Neural progenitor cell (in vitro differentiated cells): ENCODE data around the gene LRP4. TPM values are rescaled to one million over a fixed set of nuclear protein-coding genes. Genes with fewer than 3 reads are reported as not detected.

Source experiments
- DNase-seq: peaks from one replicate; pipeline ENCODE4 v3.0.0-alpha.2; 2016; ENCODE audit warnings: low spot score
- H2AFZ ChIP-seq: fragments of 200-600 bp; sonication (generic); replicated peaks from 2 replicates; pipeline ENCODE4 v1.6.1; 2016; ENCODE audit warnings: antibody characterized with exemption
- H3F3A ChIP-seq: fragments of 200-600 bp; sonication (generic); 2 replicates; pipeline ENCODE4 v1.6.1; 2016; ENCODE audit warnings: antibody characterized with exemption, low read depth
- H3K27ac ChIP-seq: fragments of 200-600 bp; sonication (generic); 2 replicates; pipeline ENCODE4 v1.5.1; 2016; ENCODE audit warnings: mild to moderate bottlenecking
- H3K27me3 ChIP-seq: fragments of 200-600 bp; sonication (generic); 2 replicates; pipeline ENCODE4 v1.6.1; 2016; ENCODE audit warnings: mild to moderate bottlenecking, moderate library complexity
- H3K36me3 ChIP-seq: fragments of 200-600 bp; sonication (generic); 2 replicates; pipeline ENCODE4 v1.5.1; 2016
- H3K4me1 ChIP-seq: fragments of 200-600 bp; sonication (generic); 2 replicates; pipeline ENCODE4 v1.6.1; 2016; ENCODE audit warnings: mixed run types
- H3K4me2 ChIP-seq: fragments of 200-600 bp; sonication (generic); 2 replicates; pipeline ENCODE4 v1.6.1; 2016
- H3K4me3 ChIP-seq: fragments of 200-600 bp; sonication (generic); 2 replicates; pipeline ENCODE4 v1.5.1; 2016
- H3K79me2 ChIP-seq: fragments of 200-600 bp; sonication (generic); 2 replicates; pipeline ENCODE4 v1.6.1; 2016; ENCODE audit warnings: low read depth
- H3K9ac ChIP-seq: fragments of 200-600 bp; sonication (generic); 2 replicates; pipeline ENCODE4 v1.6.1; 2016
- H3K9me3 ChIP-seq: fragments of 200-600 bp; sonication (generic); 2 replicates; pipeline ENCODE4 v1.5.1; 2016; ENCODE audit warnings: low read depth
- H4K20me1 ChIP-seq: fragments of 200-600 bp; sonication (generic); 2 replicates; pipeline ENCODE4 v1.6.1; 2016; ENCODE audit warnings: low read depth
- H3K27ac Mint-ChIP-seq: 3 replicates; pipeline ENCODE4 v1.8.0; 2021; ENCODE audit warnings: mixed read lengths
- H3K27me3 Mint-ChIP-seq: 2 replicates; pipeline ENCODE4 v1.8.0; 2022; ENCODE audit warnings: low read depth, mild to moderate bottlenecking, inconsistent platforms, moderate library complexity, mixed read lengths; ENCODE audit not compliant: insufficient read depth
- H3K36me3 Mint-ChIP-seq: 3 replicates; pipeline ENCODE4 v1.8.0; 2021; ENCODE audit warnings: mixed read lengths
- H3K4me1 Mint-ChIP-seq: 3 replicates; pipeline ENCODE4 v1.8.0; 2021; ENCODE audit warnings: mixed read lengths
- H3K4me3 Mint-ChIP-seq: 3 replicates; pipeline ENCODE4 v1.8.0; 2021; ENCODE audit warnings: mild to moderate bottlenecking, moderate library complexity, mixed read lengths
- H3K9me3 Mint-ChIP-seq: 3 replicates; pipeline ENCODE4 v1.8.0; 2020; ENCODE audit warnings: mixed read lengths
- EZH2 ChIP-seq: fragments of 200-600 bp; sonication (generic); IDR thresholded peaks from 2 replicates; pipeline ENCODE4 v1.6.1; 2017; ENCODE audit warnings: antibody characterized with exemption, mild to moderate bottlenecking, moderate library complexity
- EZH2phosphoT487 ChIP-seq: fragments of 200-600 bp; sonication (generic); IDR thresholded peaks from 2 replicates; pipeline ENCODE4 v1.6.1; 2017; ENCODE audit warnings: antibody characterized with exemption
- total RNA-seq: library from RNA; depleted of rRNA; stranded (reverse); fragments of >200 nt; gene quantifications from 2 replicates; pipeline ENCODE4 v1.2.3, GENCODE V29; 2015; ENCODE audit warnings: low replicate concordance
- TF ChIP-seq, protein P1 (sequence below): fragments of 200-600 bp; sonication (generic); IDR thresholded peaks from 2 replicates; pipeline ENCODE4 v1.5.1; 2017; ENCODE audit warnings: antibody characterized with exemption, mild to moderate bottlenecking

Gene LRP4
- total RNA-seq, 1 donor from 2014 or later, result 12.0 TPM

DNA sequence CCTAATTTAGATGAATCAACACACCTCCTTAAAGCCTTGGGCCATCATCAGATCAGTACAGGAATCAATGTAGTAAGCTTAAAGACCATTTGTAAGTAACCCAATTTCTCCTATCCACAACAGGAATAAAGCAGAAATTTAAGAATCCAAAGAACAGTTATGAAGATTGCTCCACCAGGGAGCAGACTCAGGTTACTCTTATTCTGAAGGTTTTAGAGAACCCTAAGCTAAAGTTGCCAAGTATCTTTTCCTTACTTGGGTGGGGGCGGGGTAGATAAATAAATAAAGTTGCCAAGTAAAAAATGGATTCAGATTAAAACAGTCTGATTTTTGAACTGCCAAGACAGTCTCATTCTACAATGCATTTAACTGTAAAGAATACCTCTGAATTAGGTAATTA, 90.4 kb downstream of the LRP4 start:
- H4K20me1 ChIP-seq, result peaks cover 94% of the 10 kb centered on the region
- TF ChIP-seq EZH2phosphoT487 (no peak), EZH2 (no peak)
- TF ChIP-seq, protein P1, sequence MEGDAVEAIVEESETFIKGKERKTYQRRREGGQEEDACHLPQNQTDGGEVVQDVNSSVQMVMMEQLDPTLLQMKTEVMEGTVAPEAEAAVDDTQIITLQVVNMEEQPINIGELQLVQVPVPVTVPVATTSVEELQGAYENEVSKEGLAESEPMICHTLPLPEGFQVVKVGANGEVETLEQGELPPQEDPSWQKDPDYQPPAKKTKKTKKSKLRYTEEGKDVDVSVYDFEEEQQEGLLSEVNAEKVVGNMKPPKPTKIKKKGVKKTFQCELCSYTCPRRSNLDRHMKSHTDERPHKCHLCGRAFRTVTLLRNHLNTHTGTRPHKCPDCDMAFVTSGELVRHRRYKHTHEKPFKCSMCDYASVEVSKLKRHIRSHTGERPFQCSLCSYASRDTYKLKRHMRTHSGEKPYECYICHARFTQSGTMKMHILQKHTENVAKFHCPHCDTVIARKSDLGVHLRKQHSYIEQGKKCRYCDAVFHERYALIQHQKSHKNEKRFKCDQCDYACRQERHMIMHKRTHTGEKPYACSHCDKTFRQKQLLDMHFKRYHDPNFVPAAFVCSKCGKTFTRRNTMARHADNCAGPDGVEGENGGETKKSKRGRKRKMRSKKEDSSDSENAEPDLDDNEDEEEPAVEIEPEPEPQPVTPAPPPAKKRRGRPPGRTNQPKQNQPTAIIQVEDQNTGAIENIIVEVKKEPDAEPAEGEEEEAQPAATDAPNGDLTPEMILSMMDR, result no peak
- H3K4me2 ChIP-seq, result peak overlapping the region; percentile 88
- H3K4me3 ChIP-seq, result no peak overlapping the region
- peaks cover 25% of the 10 kb centered on the region for H3K4me1 ChIP-seq
- H3K27me3 ChIP-seq, result no peaks in the 10 kb centered on the region
- H3K36me3 ChIP-seq, result no peaks in the 10 kb centered on the region
- no peak overlapping the region for H2AFZ ChIP-seq
- peaks cover 2% of the 10 kb centered on the region for H3K36me3 Mint-ChIP-seq
- H3K79me2 ChIP-seq, result peaks cover 100% of the 10 kb centered on the region
- H3K4me1 Mint-ChIP-seq, result peaks cover 26% of the 10 kb centered on the region
- DNase-seq, result no peak
- H3K9me3 ChIP-seq, result no peaks in the 10 kb centered on the region
- H3K9ac ChIP-seq, result no peak overlapping the region
- no peak overlapping the region for H3K27ac Mint-ChIP-seq
- peaks cover 34% of the 10 kb centered on the region for H3F3A ChIP-seq
- H3K4me3 Mint-ChIP-seq, result no peak overlapping the region
- H3K27ac ChIP-seq, result peak overlapping the region; percentile 48
- no peaks in the 10 kb centered on the region for H3K27me3 Mint-ChIP-seq
- H3K9me3 Mint-ChIP-seq, result no peaks in the 10 kb centered on the region

DNA sequence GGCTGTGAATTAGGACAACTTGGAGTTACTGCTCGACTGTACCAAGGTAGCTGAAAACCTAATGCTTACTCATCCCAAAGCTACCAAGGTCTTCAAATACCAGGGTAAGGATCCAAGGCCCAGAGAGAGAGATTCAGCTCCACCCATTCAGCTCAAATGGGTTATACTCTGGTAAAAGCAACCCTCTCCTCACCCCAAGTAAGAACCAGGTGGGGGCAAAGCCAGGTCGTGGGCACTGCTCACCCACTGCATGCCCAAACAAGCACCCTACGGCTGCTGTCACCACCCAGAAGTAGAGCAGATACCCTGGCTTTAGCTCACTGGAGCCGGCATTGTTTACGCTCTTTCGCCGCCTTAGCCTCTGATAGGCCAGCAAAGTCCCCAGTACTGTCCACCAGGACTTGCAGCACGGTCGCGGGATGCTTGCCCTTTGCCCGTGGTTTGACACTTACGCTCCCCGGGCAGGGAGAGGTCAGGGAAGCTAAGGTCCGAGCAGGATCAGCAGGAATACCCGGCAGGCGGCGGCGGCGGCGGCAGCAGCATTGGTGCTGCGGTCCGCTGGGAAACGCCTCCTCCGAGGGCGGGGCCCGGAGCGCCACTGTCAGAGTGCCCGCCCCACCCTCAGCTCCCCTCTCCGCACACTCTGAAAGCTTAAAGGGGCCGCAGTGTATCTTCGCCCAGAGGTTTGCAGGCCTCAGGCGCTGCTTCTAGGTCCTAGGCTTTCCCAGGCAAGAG, 91.9 kb downstream of the LRP4 start:
- Histone ChIP-seq H3K27ac (no peak overlapping the region), H4K20me1 (peaks cover 97% of the 10 kb centered on the region), H3F3A (peaks cover 34% of the 10 kb centered on the region), H3K36me3 (no peaks in the 10 kb centered on the region), H3K4me3 (peak overlapping the region; percentile 61), H3K79me2 (peaks cover 100% of the 10 kb centered on the region), H3K4me2 (peak overlapping the region; percentile 88), H3K4me1 (peaks cover 25% of the 10 kb centered on the region), H3K9me3 (no peaks in the 10 kb centered on the region), H3K27me3 (no peaks in the 10 kb centered on the region), H3K9ac (peak overlapping the region; percentile 21), H2AFZ (no peak overlapping the region)
- Mint-ChIP-seq H3K4me3 (peak overlapping the region; percentile 82), H3K27ac (peak overlapping the region; percentile 4), H3K9me3 (no peaks in the 10 kb centered on the region), H3K27me3 (no peaks in the 10 kb centered on the region), H3K4me1 (peaks cover 26% of the 10 kb centered on the region), H3K36me3 (peaks cover 2% of the 10 kb centered on the region)
- TF ChIP-seq, protein P1, result no peak
- TF ChIP-seq EZH2, result no peak
- TF ChIP-seq EZH2phosphoT487, result no peak
- DNase-seq, result peak; percentile 93

DNA sequence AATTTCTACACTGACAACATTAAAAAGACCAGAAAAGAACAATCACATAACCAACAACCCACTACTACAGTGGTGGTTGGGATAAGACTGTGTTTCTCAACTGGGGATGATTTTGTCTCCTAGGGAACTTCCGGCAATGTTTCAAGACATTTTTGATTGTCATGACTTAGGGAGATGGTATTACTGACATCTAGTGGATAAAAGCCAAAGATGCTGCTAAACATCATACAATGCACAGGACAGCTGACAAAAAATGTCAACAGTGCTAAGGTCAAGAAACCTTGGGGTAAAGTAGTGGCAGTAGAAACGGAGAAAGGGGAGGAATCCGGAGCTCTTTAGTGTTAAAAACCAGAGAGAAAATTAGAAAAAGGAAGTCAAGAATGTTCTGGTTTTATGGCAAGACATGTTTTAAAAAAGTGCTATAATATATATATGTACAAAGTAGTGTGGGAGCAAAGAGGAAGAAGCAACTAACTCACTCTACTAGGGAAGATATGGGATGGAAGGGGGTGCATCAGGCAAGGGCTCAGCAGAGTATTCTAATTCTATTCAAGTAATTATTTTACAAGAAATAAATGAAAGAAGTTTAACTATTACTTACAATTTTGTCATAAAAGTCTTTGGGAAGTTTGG, 109.4 kb downstream of the LRP4 start:
- Histone ChIP-seq H3K4me3 (no peak overlapping the region), H3F3A (peaks cover 11% of the 10 kb centered on the region), H3K9me3 (no peaks in the 10 kb centered on the region), H3K27me3 (no peaks in the 10 kb centered on the region), H3K4me2 (no peak overlapping the region), H2AFZ (no peak overlapping the region), H3K36me3 (peaks cover 25% of the 10 kb centered on the region), H3K4me1 (no peaks in the 10 kb centered on the region), H3K27ac (no peak overlapping the region), H4K20me1 (peaks cover 14% of the 10 kb centered on the region), H3K79me2 (peaks cover 18% of the 10 kb centered on the region), H3K9ac (no peak overlapping the region)
- H3K9me3 Mint-ChIP-seq, result no peaks in the 10 kb centered on the region
- H3K27ac Mint-ChIP-seq, result no peak overlapping the region
- no peak for DNase-seq
- H3K27me3 Mint-ChIP-seq, result no peaks in the 10 kb centered on the region
- H3K4me3 Mint-ChIP-seq, result no peak overlapping the region
- H3K36me3 Mint-ChIP-seq, result peaks cover 12% of the 10 kb centered on the region
- no peak for TF ChIP-seq EZH2phosphoT487
- TF ChIP-seq, protein P1, result peak; percentile 34
- H3K4me1 Mint-ChIP-seq, result no peaks in the 10 kb centered on the region

Other genes starting within 250 kb of the LRP4 start
- gene ARHGAP1, start 217.9 kb downstream of the LRP4 start, total RNA-seq, result 8.1 and 11.8 TPM in 2 replicates
- 2.8 and 10.7 TPM in 2 replicates for gene ZNF408, start 217.5 kb downstream of the LRP4 start, total RNA-seq
- gene F2, start 199.3 kb downstream of the LRP4 start, total RNA-seq, result 0.06 TPM in 1 of 2 replicates, not detected in the other
- 196 and 247 TPM in 2 replicates for gene CKAP5, start 72.3 kb downstream of the LRP4 start, total RNA-seq
- gene CSTPP1, start 18.2 kb upstream of the LRP4 start, total RNA-seq, result 32.7 and 51.7 TPM in 2 replicates